IPS-20b (cell line): Measurements from ENCODE around the gene SELENOF.
"Not testable (repeated sequence)": the region's sequence is repeated elsewhere in the genome, so short reads cannot be mapped to it uniquely, and the experiment has no call there.

ENCODE experiments used
- H3K27ac ChIP-seq: one replicate; pipeline ENCODE4 v1.5.1; 2013; ENCODE audit warnings: low read length
- H3K27me3 ChIP-seq: 2 replicates; pipeline ENCODE4 v1.6.1; 2013; ENCODE audit warnings: mild to moderate bottlenecking, low read length, inconsistent platforms; ENCODE audit not compliant: insufficient read depth
- H3K36me3 ChIP-seq: 2 replicates; pipeline ENCODE4 v1.6.1; 2013; ENCODE audit warnings: low read depth, mild to moderate bottlenecking, inconsistent platforms, low read length, moderate library complexity; ENCODE audit not compliant: insufficient read depth
- H3K4me1 ChIP-seq: 2 replicates; pipeline ENCODE4 v1.6.1; 2013; ENCODE audit warnings: mild to moderate bottlenecking, control low read depth, inconsistent platforms, low read length, moderate library complexity; ENCODE audit not compliant: insufficient read depth
- H3K4me3 ChIP-seq: 2 replicates; pipeline ENCODE4 v1.5.1; 2013; ENCODE audit warnings: mild to moderate bottlenecking, low read length, inconsistent platforms
- H3K9ac ChIP-seq: 2 replicates; pipeline ENCODE4 v1.6.1; 2013; ENCODE audit warnings: low read depth, mild to moderate bottlenecking, inconsistent platforms, low read length, moderate library complexity
- H3K9me3 ChIP-seq: 2 replicates; pipeline ENCODE4 v1.6.1; 2013; ENCODE audit warnings: mild to moderate bottlenecking, low read depth, low read length, inconsistent platforms; ENCODE audit not compliant: insufficient read depth

SELENOF gene

GRCh38 chr1:86826856-86827255 is 87.1 kb downstream of the SELENOF start:
- peaks cover 9% of the 10 kb centered on the region; the same call in 1 of the 2 replicates for H3K4me1 ChIP-seq
- H3K36me3 ChIP-seq: no peaks in the 10 kb centered on the region
- no peaks in the 10 kb centered on the region for H3K27me3 ChIP-seq
- no peak overlapping the region for H3K4me3 ChIP-seq
- no peak overlapping the region for H3K9ac ChIP-seq
- H3K9me3 ChIP-seq: no peaks in the 10 kb centered on the region
- H3K27ac ChIP-seq: no peak overlapping the region

- Histone ChIP-seq H3K9me3 (no peaks in the 10 kb centered on the region), H3K9ac (no peak overlapping the region), H3K36me3 (no peaks in the 10 kb centered on the region), H3K4me1 (peaks cover 9% of the 10 kb centered on the region; the same call in 1 of the 2 replicates), H3K27me3 (no peaks in the 10 kb centered on the region), H3K27ac (no peak overlapping the region), H3K4me3 (no peak overlapping the region)
These were observed 88.6 kb downstream of the SELENOF start for GRCh38 chr1:86825319-86825718.

GRCh38 chr1:86823821-86824500 is 90.0 kb downstream of the SELENOF start:
- Histone ChIP-seq H3K4me1 (peaks cover 9% of the 10 kb centered on the region; the same call in 1 of the 2 replicates), H3K36me3 (no peaks in the 10 kb centered on the region), H3K9me3 (no peaks in the 10 kb centered on the region), H3K27ac (no peak overlapping the region), H3K4me3 (no peak overlapping the region; the same call in 1 of the 2 replicates), H3K9ac (peak overlapping the region; percentile 21; the same call in 1 of the 2 replicates), H3K27me3 (no peaks in the 10 kb centered on the region)

- Histone ChIP-seq H3K9me3 (no peaks in the 10 kb centered on the region), H3K4me3 (no peak overlapping the region), H3K27me3 (no peaks in the 10 kb centered on the region), H3K36me3 (no peaks in the 10 kb centered on the region), H3K27ac (no peak overlapping the region), H3K9ac (0 out of 2 replicates have a peak overlapping the region, but pooled peaks have one; percentile 21), H3K4me1 (peaks cover 9% of the 10 kb centered on the region; the same call in 1 of the 2 replicates)
These were observed 90.5 kb downstream of the SELENOF start for GRCh38 chr1:86823386-86823785.

- Histone ChIP-seq H3K36me3 (no peaks in the 10 kb centered on the region), H3K27ac (no peak overlapping the region), H3K4me1 (peaks cover 9% of the 10 kb centered on the region; the same call in 1 of the 2 replicates), H3K4me3 (no peak overlapping the region), H3K9ac (no peak overlapping the region), H3K27me3 (no peaks in the 10 kb centered on the region), H3K9me3 (no peaks in the 10 kb centered on the region)
These were observed 91.5 kb downstream of the SELENOF start for GRCh38 chr1:86822459-86822858.

- H3K27me3 ChIP-seq: no peaks in the 10 kb centered on the region
- H3K4me1 ChIP-seq: peaks cover 11% of the 10 kb centered on the region; the same call in 1 of the 2 replicates
These were observed 92.0 kb downstream of the SELENOF start for GRCh38 chr1:86821956-86822355.

GRCh38 chr1:86819970-86820369 is 94.0 kb downstream of the SELENOF start:
- H3K4me1 ChIP-seq: peaks cover 12% of the 10 kb centered on the region; the same call in 1 of the 2 replicates
- not testable (repeated sequence) for H3K36me3 ChIP-seq, H3K27me3 ChIP-seq

More at GRCh38 chr1:86821956-86822355, 92.0 kb downstream of the SELENOF start:
- H3K9ac ChIP-seq: no peak overlapping the region
- no peaks in the 10 kb centered on the region for H3K9me3 ChIP-seq
- H3K36me3 ChIP-seq: no peaks in the 10 kb centered on the region
- H3K4me3 ChIP-seq: no peak overlapping the region
- no peak overlapping the region for H3K27ac ChIP-seq

GRCh38 chr1:86817246-86817826 is 96.6 kb downstream of the SELENOF start:
- H3K9ac ChIP-seq: peak overlapping the region; percentile 48; the same call in 1 of the 2 replicates
- H3K9me3 ChIP-seq, H3K4me1 ChIP-seq, H3K4me3 ChIP-seq, H3K27ac ChIP-seq, H3K27me3 ChIP-seq, H3K36me3 ChIP-seq: not testable (repeated sequence)

More at GRCh38 chr1:86819970-86820369, 94.0 kb downstream of the SELENOF start:
- not testable (repeated sequence) for H3K27ac ChIP-seq, H3K4me3 ChIP-seq, H3K9me3 ChIP-seq, H3K9ac ChIP-seq

- H3K36me3 ChIP-seq, H3K9me3 ChIP-seq, H3K27me3 ChIP-seq, H3K27ac ChIP-seq, H3K4me3 ChIP-seq, H3K4me1 ChIP-seq: not testable (repeated sequence)
- peak overlapping the region; percentile 37; the same call in 1 of the 2 replicates for H3K9ac ChIP-seq
These were observed 99.8 kb downstream of the SELENOF start for GRCh38 chr1:86814118-86814517.
